Lower leg skin (tissue), 4 donors: Measurements from ENCODE around the gene PTGDS. TPM values are rescaled to one million over a fixed set of nuclear protein-coding genes. Genes with fewer than 3 reads are reported as not detected.

Experiments used
- DNase-seq, 2 donors: peaks; one replicate each; pipeline ENCODE4 v3.0.0-alpha.2; 2019; ENCODE audit warnings: low spot score in 2 of 2
- H3K4me3 ChIP-seq: fragments of 200-600 bp; sonication (generic); 2 replicates; pipeline ENCODE4 v1.5.1; 2017; ENCODE audit warnings: mild to moderate bottlenecking, low read depth; ENCODE audit not compliant: poor library complexity, severe bottlenecking
- POLR2A ChIP-seq, 2 donors: fragments of 450-650 bp; IDR thresholded peaks; one replicate each; pipeline ENCODE4 v1.6.1; 2016 to 2017; ENCODE audit warnings: antibody characterized with exemption in 2 of 2, mild to moderate bottlenecking in 1 of 2, moderate library complexity in 1 of 2
- WGBS, 2 donors: methylation state at CpG; one replicate each; pipeline ENCODE4 v1.1.5; 2018; 5-methylcytosine and 5-hydroxymethylcytosine counted together
- intact Hi-C: fragments of 100-400 bp; cut with DNase I; formaldehyde crosslinking; loops from one replicate; pipeline ENCODE4 v1.15.0; 2023; ENCODE audit warnings: low total_unique reads
- total RNA-seq, 4 donors: library from RNA; depleted of rRNA; stranded (reverse); fragments of >200 nt; gene quantifications; one replicate each; pipeline ENCODE4 v1.1.0, GENCODE V29; 2016
- TF ChIP-seq, protein P1 (sequence below), 3 donors: fragments of 450-650 bp; IDR thresholded peaks; one replicate each; pipeline ENCODE4 v1.5.1; 2016; ENCODE audit warnings: antibody characterized with exemption in 3 of 3, mild to moderate bottlenecking in 3 of 3, moderate library complexity in 2 of 3

Gene PTGDS
- total RNA-seq, 4 donors from 2014 or later, result 9.7 to 75.3 (median 14.8) TPM

DNA sequence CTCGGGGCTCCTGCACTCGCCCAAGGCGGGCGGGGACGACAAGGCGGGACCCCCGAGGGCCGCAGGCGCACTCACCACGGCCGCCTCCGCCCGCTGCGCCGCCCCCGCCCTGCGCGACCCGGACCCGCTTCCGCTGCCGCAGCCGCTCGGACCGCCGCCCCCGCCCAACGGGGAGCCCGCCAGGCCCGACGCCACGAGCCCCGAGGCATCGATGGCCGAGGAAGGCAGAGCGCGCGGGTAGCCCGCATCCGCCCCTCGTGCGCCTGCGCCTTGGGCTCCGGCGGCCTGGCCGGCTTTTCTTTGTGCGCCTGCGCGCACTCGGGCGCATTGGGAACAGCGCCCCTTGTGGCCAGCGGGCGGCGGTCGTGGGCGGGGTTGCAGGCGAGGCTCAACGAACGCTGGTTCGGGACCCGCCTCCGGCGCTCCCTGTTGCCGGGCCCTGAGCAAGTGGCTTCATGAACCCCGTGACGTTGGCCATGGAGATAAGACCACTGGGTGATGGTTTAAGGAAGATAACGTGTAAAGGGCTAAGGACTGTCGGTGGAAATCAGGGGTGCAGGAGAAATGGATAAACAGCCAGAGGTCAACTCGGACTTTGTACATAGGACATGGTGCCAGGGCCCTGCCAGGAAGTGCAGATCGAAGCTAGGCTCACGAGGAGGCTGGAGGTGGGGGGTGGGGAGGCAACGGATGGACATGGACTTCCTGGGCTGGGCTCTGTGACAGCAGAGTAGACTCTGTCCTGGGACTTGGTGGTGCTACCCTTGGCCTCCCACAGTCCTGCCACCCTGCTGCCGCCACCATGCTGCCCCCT lies 32.6 kb upstream of the PTGDS start, which contains the start of the genes C8G and FBXW5:
C8G (plus strand) TSS at position 725 of the 814 bp plus-strand sequence; CDS start at position 803, 78 bp downstream.
FBXW5 (minus strand) TSS at position 220 of the 814 bp plus-strand sequence. CDS start 655 bp downstream, outside the sequence.
- H3K4me3 ChIP-seq, result peak within 1 kb of the TSS; percentile 69
- intact Hi-C loops, result loop anchor here (10.0 kb wide), 1 partner anchor 90 kb away; the partner anchor contains the start of gene MAMDC4
- peak; percentile 87 to 98 for DNase-seq
- TF ChIP-seq POLR2A (IDR thresholded peaks at IDR 0.05), result no peak
- TF ChIP-seq, protein P1, sequence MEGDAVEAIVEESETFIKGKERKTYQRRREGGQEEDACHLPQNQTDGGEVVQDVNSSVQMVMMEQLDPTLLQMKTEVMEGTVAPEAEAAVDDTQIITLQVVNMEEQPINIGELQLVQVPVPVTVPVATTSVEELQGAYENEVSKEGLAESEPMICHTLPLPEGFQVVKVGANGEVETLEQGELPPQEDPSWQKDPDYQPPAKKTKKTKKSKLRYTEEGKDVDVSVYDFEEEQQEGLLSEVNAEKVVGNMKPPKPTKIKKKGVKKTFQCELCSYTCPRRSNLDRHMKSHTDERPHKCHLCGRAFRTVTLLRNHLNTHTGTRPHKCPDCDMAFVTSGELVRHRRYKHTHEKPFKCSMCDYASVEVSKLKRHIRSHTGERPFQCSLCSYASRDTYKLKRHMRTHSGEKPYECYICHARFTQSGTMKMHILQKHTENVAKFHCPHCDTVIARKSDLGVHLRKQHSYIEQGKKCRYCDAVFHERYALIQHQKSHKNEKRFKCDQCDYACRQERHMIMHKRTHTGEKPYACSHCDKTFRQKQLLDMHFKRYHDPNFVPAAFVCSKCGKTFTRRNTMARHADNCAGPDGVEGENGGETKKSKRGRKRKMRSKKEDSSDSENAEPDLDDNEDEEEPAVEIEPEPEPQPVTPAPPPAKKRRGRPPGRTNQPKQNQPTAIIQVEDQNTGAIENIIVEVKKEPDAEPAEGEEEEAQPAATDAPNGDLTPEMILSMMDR (IDR thresholded peaks at IDR 0.05), result peak in 1 of 3 donors; percentile 88
- WGBS, 2 donors, result 6 to 13% methylated on average over 22 to 36 of the region's 74 CpGs

DNA sequence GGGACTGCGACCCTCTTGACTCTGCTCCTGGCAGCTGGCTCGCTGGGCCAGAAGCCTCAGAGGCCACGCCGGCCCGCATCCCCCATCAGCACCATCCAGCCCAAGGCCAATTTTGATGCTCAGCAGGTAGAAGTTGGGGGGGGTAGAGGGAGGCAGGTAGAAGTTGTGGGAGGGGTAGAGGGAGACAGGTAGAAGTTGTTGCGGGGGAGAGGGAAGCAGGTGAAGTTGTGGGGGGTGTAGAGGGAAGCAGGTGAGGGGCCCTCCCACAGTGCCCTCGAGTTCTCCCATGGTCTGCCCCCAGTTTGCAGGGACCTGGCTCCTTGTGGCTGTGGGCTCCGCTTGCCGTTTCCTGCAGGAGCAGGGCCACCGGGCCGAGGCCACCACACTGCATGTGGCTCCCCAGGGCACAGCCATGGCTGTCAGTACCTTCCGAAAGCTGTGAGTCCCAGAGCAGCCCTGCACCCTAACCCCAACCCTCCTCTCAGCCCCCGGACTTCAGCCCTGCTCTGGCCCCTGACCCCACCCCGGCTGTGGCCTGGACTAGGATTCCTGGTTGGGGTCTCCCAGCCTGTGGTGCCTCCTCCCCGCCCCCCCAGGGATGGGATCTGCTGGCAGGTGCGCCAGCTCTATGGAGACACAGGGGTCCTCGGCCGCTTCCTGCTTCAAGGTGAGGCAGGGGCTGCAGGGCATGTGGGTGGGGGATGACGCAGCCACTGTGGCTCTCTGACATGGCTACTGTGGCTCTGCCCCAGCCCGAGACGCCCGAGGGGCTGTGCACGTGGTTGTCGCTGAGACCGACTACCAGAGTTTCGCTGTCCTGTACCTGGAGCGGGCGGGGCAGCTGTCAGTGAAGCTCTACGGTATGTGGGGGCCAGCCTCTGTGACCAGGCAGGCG lies 31.7 kb upstream of the PTGDS start:
- DNase-seq, result no peak
- no peak for TF ChIP-seq POLR2A (IDR thresholded peaks at IDR 0.05)
- TF ChIP-seq, protein P1 (IDR thresholded peaks at IDR 0.05), result no peak
- H3K4me3 ChIP-seq, result no peak overlapping the region
- intact Hi-C loops, result loop anchor here (10.0 kb wide), 1 partner anchor 91 kb away; the partner anchor contains the start of gene MAMDC4
- WGBS, 2 donors, result 80 to 83% methylated on average over 25 to 28 of the region's 30 CpGs

DNA sequence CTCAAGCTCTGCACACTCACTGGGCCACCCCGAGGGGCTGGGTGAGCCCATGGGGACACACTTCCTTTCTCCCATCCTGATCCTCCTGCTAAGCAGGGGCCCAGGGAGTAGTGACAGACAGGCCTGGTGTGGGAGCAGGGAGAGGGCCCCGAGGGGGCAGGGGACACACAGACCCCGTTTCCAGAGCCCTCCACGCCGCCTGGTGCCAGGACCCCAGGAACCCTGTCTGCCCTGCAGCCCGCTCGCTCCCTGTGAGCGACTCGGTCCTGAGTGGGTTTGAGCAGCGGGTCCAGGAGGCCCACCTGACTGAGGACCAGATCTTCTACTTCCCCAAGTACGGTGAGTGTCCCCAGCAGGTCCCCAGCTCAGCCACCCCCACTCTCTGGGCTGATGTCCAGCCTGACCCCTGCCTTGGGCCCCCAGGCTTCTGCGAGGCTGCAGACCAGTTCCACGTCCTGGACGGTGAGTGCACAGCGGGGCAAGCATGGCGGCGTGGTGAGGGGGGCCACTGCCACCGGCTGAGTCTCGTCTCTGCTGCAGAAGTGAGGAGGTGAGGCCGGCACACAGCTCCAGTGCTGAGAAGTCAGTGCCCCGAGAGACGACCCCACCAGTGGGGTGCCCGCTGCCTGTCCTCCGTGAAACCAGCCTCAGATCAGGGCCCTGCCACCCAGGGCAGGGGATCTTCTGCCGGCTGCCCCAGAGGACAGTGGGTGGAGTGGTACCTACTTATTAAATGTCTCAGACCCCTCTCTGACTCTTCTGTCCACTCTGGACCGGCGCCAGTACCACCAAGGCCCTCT lies 30.9 kb upstream of the PTGDS start:
- no peak for DNase-seq
- intact Hi-C loops, result loop anchor here (10.0 kb wide), 1 partner anchor 92 kb away; the partner anchor contains the start of gene MAMDC4
- TF ChIP-seq, protein P1 (IDR thresholded peaks at IDR 0.05), result no peak
- no peak for TF ChIP-seq POLR2A (IDR thresholded peaks at IDR 0.05)
- WGBS, 2 donors, result 79 to 82% methylated on average over 15 to 23 of the region's 27 CpGs
- H3K4me3 ChIP-seq, result no peak overlapping the region

DNA sequence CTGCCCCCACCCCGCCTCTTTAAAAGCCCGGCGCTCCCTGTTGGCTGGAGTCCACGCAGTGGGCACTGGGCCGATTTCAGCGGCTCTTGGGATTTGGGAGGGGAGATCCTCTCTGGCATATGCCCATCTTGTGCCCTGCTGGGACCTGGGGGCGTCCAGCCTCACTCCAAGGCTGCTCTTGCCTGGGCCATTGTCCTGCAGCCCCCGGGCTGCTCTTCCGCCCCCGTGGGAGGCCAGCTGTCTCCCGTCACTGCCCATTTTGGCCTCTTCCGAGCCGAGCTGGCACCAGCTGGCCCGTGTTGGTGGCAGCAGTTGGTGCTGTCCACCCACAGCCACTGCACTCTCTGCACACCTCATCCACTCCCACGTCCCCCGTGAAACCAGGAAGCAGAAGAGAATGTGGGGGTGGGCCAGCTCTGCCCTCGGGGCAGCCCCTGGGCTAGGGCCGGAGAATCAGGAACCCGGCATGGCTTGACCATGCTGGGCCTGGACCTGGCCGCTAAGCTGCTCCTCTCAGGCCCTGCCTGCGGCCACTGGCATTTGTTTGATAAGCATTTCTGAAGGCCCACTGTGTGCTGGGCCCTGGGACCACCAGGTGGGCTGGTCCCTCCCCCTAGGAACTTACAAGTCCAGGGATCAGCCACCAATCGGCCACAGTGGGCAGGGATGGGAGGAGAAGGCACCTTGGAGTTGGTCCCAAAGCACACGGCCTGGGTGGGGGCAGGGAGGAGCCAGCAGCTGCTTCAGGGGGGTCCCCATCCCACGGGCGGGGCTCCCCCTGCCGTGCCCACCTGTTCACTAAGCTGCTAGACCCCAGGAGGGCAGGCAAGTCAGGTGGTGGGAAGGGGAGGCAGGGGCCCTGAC lies 30.0 kb upstream of the PTGDS start:
- intact Hi-C loops, result loop anchor here (10.0 kb wide), 1 partner anchor 92 kb away; the partner anchor contains the start of gene MAMDC4
- no peak for TF ChIP-seq POLR2A (IDR thresholded peaks at IDR 0.05)
- TF ChIP-seq, protein P1 (IDR thresholded peaks at IDR 0.05), result no peak
- no peak for DNase-seq
- 63 to 74% methylated on average over 19 to 26 of the region's 26 CpGs for WGBS, 2 donors
- H3K4me3 ChIP-seq, result no peak overlapping the region
